ENCODE results near the gene MAPK8.

GRCh38 chr10:48287417-48288391 lies 18.8 kb upstream of the MAPK8 start:
- no peak for TF ChIP-seq EZH2 (IDR thresholded peaks at IDR 0.05; ENCODE audit: low read depth)
- TF ChIP-seq CTCF (conservative IDR thresholded peaks at IDR 0.05): no peak

All from PC-9 (cell line).